Uterus (tissue), 2 donors: ENCODE measurements around the gene FER.

ENCODE experiments used
- POLR2A ChIP-seq, 2 donors: fragments of 450-650 bp; IDR thresholded peaks; one replicate each; pipeline ENCODE4 v1.6.1; 2016; ENCODE audit warnings: antibody characterized with exemption in 2 of 2, mild to moderate bottlenecking in 1 of 2, moderate library complexity in 1 of 2
- TF ChIP-seq, protein P1 (sequence below), 4 experiments: fragments of 200-600 bp in 2 of 4; fragments of 450-650 bp in 2 of 4; sonication (generic) in 2 of 4; IDR thresholded peaks; one replicate each; pipeline ENCODE4 v1.5.1; 2016 to 2019; ENCODE audit warnings: antibody characterized with exemption in 4 of 4, mild to moderate bottlenecking in 2 of 4, moderate library complexity in 1 of 4

DNA sequence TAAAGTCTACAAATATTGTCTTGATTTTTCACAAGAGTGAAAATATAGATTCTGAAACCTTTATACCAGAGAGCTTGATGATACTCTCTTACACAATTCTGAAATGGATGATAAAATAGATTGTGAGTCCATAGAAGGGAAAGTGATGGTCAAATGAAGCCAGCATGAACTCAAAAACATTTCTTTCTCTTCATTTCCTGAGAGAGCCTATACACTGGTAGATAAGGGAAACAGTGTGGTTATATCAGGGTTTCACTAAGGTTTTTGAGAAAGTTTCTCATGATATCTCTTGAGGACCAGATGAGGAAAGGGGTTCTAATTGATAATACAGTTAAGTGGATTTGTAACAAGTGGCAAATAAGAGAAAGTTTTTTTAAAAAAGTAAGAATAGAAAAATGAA, 407.9 kb downstream of the FER start:
- TF ChIP-seq, protein P1, sequence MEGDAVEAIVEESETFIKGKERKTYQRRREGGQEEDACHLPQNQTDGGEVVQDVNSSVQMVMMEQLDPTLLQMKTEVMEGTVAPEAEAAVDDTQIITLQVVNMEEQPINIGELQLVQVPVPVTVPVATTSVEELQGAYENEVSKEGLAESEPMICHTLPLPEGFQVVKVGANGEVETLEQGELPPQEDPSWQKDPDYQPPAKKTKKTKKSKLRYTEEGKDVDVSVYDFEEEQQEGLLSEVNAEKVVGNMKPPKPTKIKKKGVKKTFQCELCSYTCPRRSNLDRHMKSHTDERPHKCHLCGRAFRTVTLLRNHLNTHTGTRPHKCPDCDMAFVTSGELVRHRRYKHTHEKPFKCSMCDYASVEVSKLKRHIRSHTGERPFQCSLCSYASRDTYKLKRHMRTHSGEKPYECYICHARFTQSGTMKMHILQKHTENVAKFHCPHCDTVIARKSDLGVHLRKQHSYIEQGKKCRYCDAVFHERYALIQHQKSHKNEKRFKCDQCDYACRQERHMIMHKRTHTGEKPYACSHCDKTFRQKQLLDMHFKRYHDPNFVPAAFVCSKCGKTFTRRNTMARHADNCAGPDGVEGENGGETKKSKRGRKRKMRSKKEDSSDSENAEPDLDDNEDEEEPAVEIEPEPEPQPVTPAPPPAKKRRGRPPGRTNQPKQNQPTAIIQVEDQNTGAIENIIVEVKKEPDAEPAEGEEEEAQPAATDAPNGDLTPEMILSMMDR (IDR thresholded peaks at IDR 0.05), result no peak
- TF ChIP-seq POLR2A (IDR thresholded peaks at IDR 0.05), result no peak
